H1 (cell line): Measurements from ENCODE around the gene QPCTL. TPM values are rescaled to one million over a fixed set of nuclear protein-coding genes. Genes with fewer than 3 reads are reported as not detected.

ENCODE experiments used
- CTCF ChIA-PET: fragments of 300-600 bp; sonication (Branson Sonifier 250); formaldehyde crosslinking; loops from one replicate; lab custom pipeline; 2021; ENCODE audit not compliant: partially characterized antibody; lab: Charles Lee
- POLR2A ChIA-PET: fragments of 300-600 bp; sonication (Branson Sonifier 250); formaldehyde crosslinking; loops from one replicate; lab custom pipeline; 2021; ENCODE audit warnings: inconsistent platforms; ENCODE audit not compliant: partially characterized antibody; lab: Charles Lee
- DNase-seq, 2 experiments: peaks; one replicate each; pipeline versions ENCODE4 v3.0.0 to v3.0.0-alpha.2; 2010 to 2022; ENCODE audit warnings: low spot score in 2 of 2, low read depth in 1 of 2, mixed read lengths in 1 of 2
- FAIRE-seq: peaks from 2 replicates; lab custom pipeline; 2011; peaks lifted over from hg19 to GRCh38; lab: Jason Lieb, UNC
- H2AFZ ChIP-seq: 2 replicates; pipeline ENCODE4 v1.8.1; 2012; ENCODE audit warnings: low read length, inconsistent platforms
- H2AK5ac ChIP-seq: 2 replicates; pipeline ENCODE4 v1.6.1; 2013; ENCODE audit warnings: low read depth, low read length
- H2BK120ac ChIP-seq: replicated peaks from 2 replicates; pipeline ENCODE3; 2013; ENCODE audit warnings: low read depth, low read length, inconsistent platforms
- H2BK12ac ChIP-seq: 2 replicates; pipeline ENCODE4 v1.6.1; 2013; ENCODE audit warnings: low read depth, low read length
- H2BK15ac ChIP-seq: 2 replicates; pipeline ENCODE4 v1.6.1; 2013; ENCODE audit warnings: low read length
- H2BK20ac ChIP-seq: 2 replicates; pipeline ENCODE4 v1.6.1; 2013; ENCODE audit warnings: low read length
- H2BK5ac ChIP-seq: 2 replicates; pipeline ENCODE4 v1.6.1; 2013; ENCODE audit warnings: low read depth, low read length
- H3K14ac ChIP-seq: 2 replicates; pipeline ENCODE4 v1.6.1; 2013; ENCODE audit warnings: inconsistent platforms; ENCODE audit not compliant: insufficient read length
- H3K18ac ChIP-seq: 2 replicates; pipeline ENCODE4 v1.6.1; 2013; ENCODE audit warnings: low read length; ENCODE audit errors: extremely low read depth
- H3K23ac ChIP-seq: 2 replicates; pipeline ENCODE4 v1.6.1; 2013; ENCODE audit warnings: inconsistent platforms; ENCODE audit not compliant: insufficient read length
- H3K23me2 ChIP-seq: 2 replicates; pipeline ENCODE4 v1.6.1; 2013; ENCODE audit warnings: low read depth, low read length
- H3K27ac ChIP-seq: 2 replicates; pipeline ENCODE4 v1.6.1; 2011; ENCODE audit warnings: low read depth, low read length, inconsistent platforms
- H3K27me3 ChIP-seq, 4 experiments: replicated peaks in 1 of 4; 1 replicate in 1 of 4; 2 replicates in 3 of 4; pipeline versions ENCODE4 v1.6.1 to v1.8.1; 2011 to 2013; ENCODE audit warnings: low read length in 3 of 4, mild to moderate bottlenecking in 3 of 4, inconsistent platforms in 2 of 4, mixed read lengths in 2 of 4, moderate library complexity in 1 of 4; ENCODE audit not compliant: control insufficient read depth in 3 of 4, insufficient read depth in 3 of 4; ENCODE audit errors: extremely low read depth in 1 of 4
- H3K36me3 ChIP-seq, 4 experiments: 2 replicates each; pipeline versions ENCODE4 v1.6.1 to v1.8.1; 2011 to 2013; ENCODE audit warnings: mild to moderate bottlenecking in 4 of 4, low read length in 3 of 4, moderate library complexity in 2 of 4, control low read depth in 1 of 4, inconsistent platforms in 1 of 4; ENCODE audit not compliant: insufficient read depth in 4 of 4, control insufficient read depth in 2 of 4
- H3K4ac ChIP-seq: replicated peaks from 2 replicates; pipeline ENCODE3; 2013; ENCODE audit warnings: low read length, low read depth, mixed read lengths, inconsistent platforms; ENCODE audit not compliant: insufficient read length
- H3K4me1 ChIP-seq, 4 experiments: replicated peaks in 1 of 4; 1 replicate in 1 of 4; 2 replicates in 3 of 4; pipeline versions ENCODE4 v1.6.1 to v1.8.1; 2011 to 2013; ENCODE audit warnings: low read length in 3 of 4, inconsistent platforms in 2 of 4, mixed read lengths in 1 of 4; ENCODE audit not compliant: insufficient read depth in 4 of 4, control insufficient read depth in 3 of 4
- H3K4me2 ChIP-seq, 2 experiments: 2 replicates each; pipeline versions ENCODE4 v1.6.1 to v1.8.1; 2011 to 2013; ENCODE audit warnings: low read depth in 2 of 2, low read length in 2 of 2, control low read depth in 1 of 2, inconsistent platforms in 1 of 2, mild to moderate bottlenecking in 1 of 2; ENCODE audit not compliant: insufficient read depth in 1 of 2
- H3K4me3 ChIP-seq, 4 experiments: fragments of 200-600, 300-600 bp in 1 of 4; sonication (generic), shearing (Covaris generic), sonication (Bioruptor Twin) in 1 of 4; 2 replicates each; pipeline versions ENCODE4 v1.5.1 to v1.8.1; 2011 to 2016; ENCODE audit warnings: low read length in 4 of 4, low read depth in 3 of 4, control low read depth in 2 of 4, inconsistent platforms in 2 of 4, mild to moderate bottlenecking in 2 of 4, mixed read lengths in 1 of 4, moderate library complexity in 1 of 4; ENCODE audit not compliant: insufficient read depth in 2 of 4; ENCODE audit errors: extremely low read depth in 1 of 4
- H3K56ac ChIP-seq: replicated peaks from 2 replicates; pipeline ENCODE3; 2013; ENCODE audit warnings: low read depth, mild to moderate bottlenecking, mixed read lengths, low read length, inconsistent platforms; ENCODE audit not compliant: insufficient read length
- H3K79me1 ChIP-seq: 2 replicates; pipeline ENCODE4 v1.6.1; 2013; ENCODE audit warnings: low read depth, low read length, control low read depth
- H3K79me2 ChIP-seq, 2 experiments: 2 replicates each; pipeline versions ENCODE4 v1.6.1 to v1.8.1; 2012 to 2013; ENCODE audit warnings: low read length in 2 of 2, mild to moderate bottlenecking in 2 of 2, inconsistent platforms in 1 of 2; ENCODE audit not compliant: insufficient read depth in 2 of 2, control insufficient read depth in 1 of 2
- H3K9ac ChIP-seq, 4 experiments: replicated peaks in 1 of 4; 1 replicate in 1 of 4; 2 replicates in 3 of 4; pipeline versions ENCODE4 v1.6.1 to v1.8.1; 2011 to 2013; ENCODE audit warnings: low read depth in 3 of 4, low read length in 3 of 4, control low read depth in 2 of 4, mild to moderate bottlenecking in 2 of 4, moderate library complexity in 2 of 4, inconsistent platforms in 1 of 4; ENCODE audit errors: extremely low read depth in 1 of 4
- H3K9me3 ChIP-seq, 2 experiments: 2 replicates each; pipeline versions ENCODE4 v1.6.1 to v1.8.1; 2012 to 2013; ENCODE audit warnings: mild to moderate bottlenecking in 2 of 2, moderate library complexity in 2 of 2, control low read depth in 1 of 2, inconsistent platforms in 1 of 2, low read depth in 1 of 2, low read length in 1 of 2, mixed read lengths in 1 of 2; ENCODE audit not compliant: insufficient read depth in 2 of 2
- H4K20me1 ChIP-seq, 2 experiments: replicated peaks in 1 of 2; 2 replicates each; pipeline versions ENCODE3 to v1.8.1; 2011 to 2013; ENCODE audit warnings: inconsistent platforms in 2 of 2, low read length in 2 of 2, mild to moderate bottlenecking in 1 of 2; ENCODE audit not compliant: insufficient read depth in 2 of 2, control insufficient read depth in 1 of 2
- H4K5ac ChIP-seq: 2 replicates; pipeline ENCODE4 v1.6.1; 2013; ENCODE audit warnings: low read length, low read depth, mixed read lengths, inconsistent platforms; ENCODE audit not compliant: insufficient read length
- H4K8ac ChIP-seq: 2 replicates; pipeline ENCODE4 v1.8.0; 2013; ENCODE audit warnings: mild to moderate bottlenecking, moderate library complexity, low read length, inconsistent platforms; ENCODE audit not compliant: insufficient read depth; ENCODE audit errors: extremely low read depth
- H4K91ac ChIP-seq: replicated peaks from 2 replicates; pipeline ENCODE3; 2013; ENCODE audit warnings: low read length, mixed read lengths, inconsistent platforms; ENCODE audit not compliant: insufficient read length
- BCL11A ChIP-seq, 2 experiments: IDR thresholded peaks; one replicate each; pipeline ENCODE4 v1.6.1; 2011; ENCODE audit warnings: low read depth in 2 of 2, low read length in 2 of 2, mild to moderate bottlenecking in 2 of 2
- BRCA1 ChIP-seq: IDR thresholded peaks from 2 replicates; pipeline ENCODE4 v1.6.1; 2012; ENCODE audit warnings: low read depth, low read length, improper control_type of control experiment
- CBX5 ChIP-seq: fragments of 300-800, 300-1000 bp; sonication (generic); IDR thresholded peaks from 2 replicates; pipeline ENCODE4 v1.7.1; 2016; ENCODE audit warnings: antibody characterized with exemption, low read length, low read depth
- CTCF ChIP-seq, 3 experiments: IDR thresholded peaks; 1 replicate in 2 of 3; 2 replicates in 1 of 3; pipeline versions ENCODE4 v1.5.1 to v1.6.1; 2011; ENCODE audit warnings: low read length in 3 of 3, mild to moderate bottlenecking in 3 of 3, inconsistent platforms in 2 of 3, low read depth in 1 of 3, moderate library complexity in 1 of 3; ENCODE audit not compliant: insufficient read depth in 1 of 3; ENCODE audit errors: control extremely low read depth in 1 of 3
- EGR1 ChIP-seq: IDR thresholded peaks from 2 replicates; pipeline ENCODE4 v1.6.1; 2011; ENCODE audit warnings: low read depth, low read length, borderline replicate concordance
- FOSL1 ChIP-seq: IDR thresholded peaks from 2 replicates; pipeline ENCODE4 v1.6.1; 2011; ENCODE audit warnings: mild to moderate bottlenecking, low read depth, low read length, moderate library complexity; ENCODE audit not compliant: insufficient read depth
- NRF1 ChIP-seq: IDR thresholded peaks from 2 replicates; pipeline ENCODE4 v1.6.1; 2011; ENCODE audit warnings: mild to moderate bottlenecking, low read depth, low read length, improper control_type of control experiment
- POLR2AphosphoS5 ChIP-seq: IDR thresholded peaks from 2 replicates; pipeline ENCODE4 v1.6.1; 2011; ENCODE audit warnings: low read depth, low read length
- RFX5 ChIP-seq: IDR thresholded peaks from 2 replicates; pipeline ENCODE4 v1.6.1; 2011; ENCODE audit warnings: low read depth, low read length, improper control_type of control experiment, borderline replicate concordance
- SP1 ChIP-seq: IDR thresholded peaks from 2 replicates; pipeline ENCODE4 v1.6.1; 2011; ENCODE audit warnings: low read depth, low read length
- SP2 ChIP-seq: IDR thresholded peaks from 2 replicates; pipeline ENCODE4 v1.6.1; 2012; ENCODE audit warnings: mild to moderate bottlenecking, low read length, inconsistent platforms
- SP4 ChIP-seq: IDR thresholded peaks from 2 replicates; pipeline ENCODE4 v1.6.1; 2012; ENCODE audit warnings: low read length, inconsistent platforms
- TBP ChIP-seq: IDR thresholded peaks from 2 replicates; pipeline ENCODE4 v1.6.1; 2011; ENCODE audit warnings: low read depth, low read length, improper control_type of control experiment
- WGBS, 2 experiments: shearing (Covaris generic) in 1 of 2; methylation state at CpG; one replicate each; pipeline versions ENCODE4 v1.1.6 to v1.1.7; 2013 to 2015; ENCODE audit warnings: low lambda C conversion rate in 2 of 2, mixed read lengths in 2 of 2, inconsistent platforms in 1 of 2, low coverage in 1 of 2, missing lambda C conversion rate in 1 of 2; ENCODE audit not compliant: insufficient replicate concordance in 2 of 2, insufficient coverage in 1 of 2, insufficient read length in 1 of 2; ENCODE audit errors: extremely low coverage in 1 of 2, missing lambda C conversion rate in 1 of 2; 5-methylcytosine and 5-hydroxymethylcytosine counted together
- polyA plus RNA-seq, 7 experiments: library from polyadenylated mRNA; depleted of rRNA in 3 of 7; stranded (reverse) in 5 of 7; unstranded in 2 of 7; fragments of >200 nt in 5 of 7; fragments of 200-250 nt in 2 of 7; gene quantifications; 1 replicate in 5 of 7; 2 replicates in 1 of 7; 4 replicates in 1 of 7; pipeline versions ENCODE4 v1.2.1 to v1.2.3, GENCODE V29; 2011 to 2013; ENCODE audit warnings: missing spikeins in 2 of 7, mixed read lengths in 2 of 7
- total RNA-seq: library from RNA; stranded (reverse); fragmentation: NEBNext Ultra II Directional; extraction: Animal tissue kit (Norgen Biotek cat#: 25700); gene quantifications from 2 replicates; pipeline ENCODE4 v1.2.1, GENCODE V29; 2021

QPCTL gene
- total and polyA plus RNA-seq, 2 of the 8 experiments (the other 6 are each of a cell fraction or from before 2014, with no cell fraction given): 25.2 to 35.3 TPM

- Histone ChIP-seq H3K23me2 (peaks cover 2% of the 10 kb centered on the region; the same call in 1 of the 2 replicates), H3K4me3 (no peak overlapping the region), H3K4ac (no peak overlapping the region), H2BK5ac (no peak overlapping the region), H3K9ac (no peak overlapping the region), H3K27ac (no peak overlapping the region), H2BK15ac (no peak overlapping the region), H2BK12ac (no peak overlapping the region), H2BK120ac (no peak overlapping the region), H3K18ac (no peak overlapping the region), H3K14ac (no peak overlapping the region), H3K56ac (no peak overlapping the region), H2BK20ac (no peak overlapping the region), H3K9me3 (no peaks in the 10 kb centered on the region), H4K91ac (no peak overlapping the region), H3K27me3 (no peaks in the 10 kb centered on the region), H2AFZ (no peak overlapping the region), H4K5ac (no peak overlapping the region), H4K8ac (no peak overlapping the region), H4K20me1 (no peaks in the 10 kb centered on the region), H2AK5ac (no peak overlapping the region), H3K23ac (no peak overlapping the region), H3K36me3 (no peaks in the 10 kb centered on the region), H3K79me1 (no peaks in the 10 kb centered on the region), H3K4me1 (peaks cover 0 to 6% (median 0%) of the 10 kb centered on the region in 4 experiments; a peak in 1 of 7 replicates), H3K4me2 (no peak overlapping the region), H3K79me2 (no peaks in the 10 kb centered on the region)
- TF ChIP-seq CTCF (IDR thresholded peaks at IDR 0.05; ENCODE audit: control extremely low read depth in 1 of 3, insufficient read depth in 1 of 3, low read depth in 1 of 3, low read length in 3 of 3) (no peak), SP1 (no peak), SP2 (no peak), NRF1 (no peak), BCL11A (IDR thresholded peaks at IDR 0.05; ENCODE audit: low read depth in 2 of 2, low read length in 2 of 2) (no peak), TBP (no peak), SP4 (no peak), BRCA1 (no peak), POLR2AphosphoS5 (no peak), EGR1 (no peak), CBX5 (no peak), RFX5 (no peak), FOSL1 (no peak)
- no peak for DNase-seq
- 95% methylated on average over 11 of the region's 12 CpGs; no CpG with 5 or more reads in 1 of the 2 experiments for WGBS, 2 experiments
- POLR2A ChIA-PET: interaction anchor here (0.5 to 12.9 kb wide), 6 partner anchors 9 to 521 kb away, joined by 3 to 153 read pairs (median 4); partner anchors contain the start of gene SIX5
- CTCF ChIA-PET: interaction anchor here (0.6 to 3.0 kb wide), 13 partner anchors 9 to 1239 kb away, joined by 3 to 16 read pairs (median 5); partner anchors contain the start of gene DMWD
- no peak for FAIRE-seq
Measured at GRCh38 chr19:45752639-45753038, 60.2 kb downstream of the QPCTL start.
